HepG2 (cell line): Measurements from ENCODE around the gene SGPL1. TPM values are rescaled to one million over a fixed set of nuclear protein-coding genes. Genes with fewer than 3 reads are reported as not detected.

Source experiments
- ATAC-seq: fragments of 200-7000 bp; cut with Tn5 transposase; 3 replicates; pipeline ENCODE4 v1.9.1; 2020; ENCODE audit warnings: mild to moderate bottlenecking, moderate library complexity
- BruUV-seq: library from RNA; stranded (reverse); fragments of 400-500 nt; replicated peaks from 2 replicates; lab custom pipeline; 2021; lab: Mats Ljungman, UMichigan
- CTCF ChIA-PET: fragments of 300-600 bp; formaldehyde crosslinking; extraction: SDS; loops from one replicate; lab custom pipeline; 2021; ENCODE audit warnings: low total read pairs, inconsistent platforms, low intra/inter-chr PET ratio; lab: Yijun Ruan, JAX
- POLR2A ChIA-PET: fragments of 350-600 bp; sonication (Branson Sonifier 250); formaldehyde crosslinking; loops from one replicate; lab custom pipeline; 2020; ENCODE audit warnings: antibody characterized with exemption, inconsistent platforms; lab: Yijun Ruan, JAX
- DNase-seq: peaks from one replicate; pipeline ENCODE4 v3.0.0-alpha.2; 2015; ENCODE audit warnings: low spot score
- FAIRE-seq: peaks from 3 replicates; lab custom pipeline; 2011; peaks lifted over from hg19 to GRCh38; lab: Jason Lieb, UNC
- H2AFZ ChIP-seq: one replicate; pipeline ENCODE4 v1.6.1; 2011; ENCODE audit warnings: low read length, inconsistent platforms
- H3K27ac ChIP-seq: fragments of 300-600 bp; 3 replicates; pipeline ENCODE4 v1.8.0; 2011; ENCODE audit warnings: mixed run types, mild to moderate bottlenecking, mixed read lengths, low read length, inconsistent platforms; ENCODE audit not compliant: insufficient read depth; ENCODE audit errors: extremely low read length
- H3K27me3 ChIP-seq, 2 experiments: fragments of 200-600 bp in 1 of 2; 2 replicates in 1 of 2; 3 replicates in 1 of 2; pipeline versions ENCODE4 v1.6.0 to v1.8.0; 2011; ENCODE audit warnings: low read length in 2 of 2, mild to moderate bottlenecking in 2 of 2, moderate library complexity in 2 of 2, inconsistent platforms in 1 of 2; ENCODE audit not compliant: insufficient read depth in 2 of 2, control insufficient read depth in 1 of 2
- H3K36me3 ChIP-seq, 2 experiments: fragments of 200-600 bp in 1 of 2; replicated peaks in 1 of 2; 2 replicates in 1 of 2; 3 replicates in 1 of 2; pipeline versions ENCODE4 v1.5.1 to v1.8.0; 2011; ENCODE audit warnings: low read length in 2 of 2, inconsistent platforms in 1 of 2; ENCODE audit not compliant: insufficient read depth in 2 of 2, control insufficient read depth in 1 of 2
- H3K4me1 ChIP-seq: 2 replicates; pipeline ENCODE4 v1.5.1; 2012; ENCODE audit warnings: low read length, inconsistent platforms; ENCODE audit not compliant: insufficient read depth
- H3K4me2 ChIP-seq: 2 replicates; pipeline ENCODE4 v1.6.0; 2011; ENCODE audit warnings: low read depth, low read length, inconsistent platforms
- H3K4me3 ChIP-seq, 3 experiments: fragments of 200-600 bp in 1 of 3; sonication (generic), shearing (Covaris generic) in 1 of 3; replicated peaks in 1 of 3; 2 replicates each; pipeline ENCODE4 v1.5.1; 2011 to 2016; ENCODE audit warnings: low read length in 3 of 3, inconsistent platforms in 2 of 3, low read depth in 2 of 3, mild to moderate bottlenecking in 2 of 3, control low read depth in 1 of 3, mixed read lengths in 1 of 3; ENCODE audit not compliant: insufficient read depth in 1 of 3
- H3K79me2 ChIP-seq: one replicate; pipeline ENCODE4 v1.6.1; 2011; ENCODE audit warnings: low read length, inconsistent platforms; ENCODE audit not compliant: insufficient read depth
- H3K9ac ChIP-seq: 2 replicates; pipeline ENCODE4 v1.6.0; 2011; ENCODE audit warnings: mild to moderate bottlenecking, low read depth, low read length, inconsistent platforms; ENCODE audit not compliant: insufficient read depth
- H3K9me3 ChIP-seq: 2 replicates; pipeline ENCODE4 v1.5.1; 2012; ENCODE audit warnings: mild to moderate bottlenecking, low read length
- H4K20me1 ChIP-seq: 2 replicates; pipeline ENCODE4 v1.6.0; 2011; ENCODE audit warnings: inconsistent platforms, mild to moderate bottlenecking, low read length, moderate library complexity; ENCODE audit not compliant: insufficient read depth
- BATF2 ChIP-seq: sonication (generic); formaldehyde crosslinking; IDR thresholded peaks from 2 replicates; pipeline ENCODE4 v1.8.0; 2022; ENCODE audit warnings: mild to moderate bottlenecking, missing genetic modification reagents, moderate library complexity
- DNMT1 ChIP-seq: sonication (generic); formaldehyde crosslinking; IDR thresholded peaks from 2 replicates; pipeline ENCODE4 v1.5.1; 2020; ENCODE audit warnings: mild to moderate bottlenecking, missing genetic modification reagents
- ETV5 ChIP-seq: IDR thresholded peaks from 2 replicates; pipeline ENCODE4 v1.6.1; 2018; ENCODE audit warnings: missing biosample characterization, missing genetic modification reagents, inconsistent platforms, borderline replicate concordance
- FIP1L1 ChIP-seq: fragments of 200-400 bp; formaldehyde crosslinking; IDR thresholded peaks from 2 replicates; pipeline ENCODE4 v1.6.1; 2018; ENCODE audit warnings: low read depth, mild to moderate bottlenecking, low read length, moderate library complexity, borderline replicate concordance; ENCODE audit not compliant: insufficient read depth
- RCOR2 ChIP-seq: IDR thresholded peaks from 2 replicates; pipeline ENCODE4 v1.6.1; 2016; ENCODE audit warnings: missing biosample characterization, missing genetic modification reagents
- ZBED4 ChIP-seq: sonication (generic); formaldehyde crosslinking; IDR thresholded peaks from 2 replicates; pipeline ENCODE4 v1.4.0; 2020; ENCODE audit warnings: missing genetic modification reagents, borderline replicate concordance
- ZNF138 ChIP-seq: sonication (generic); formaldehyde crosslinking; IDR thresholded peaks from 2 replicates; pipeline ENCODE4 v1.5.0; 2020; ENCODE audit warnings: mild to moderate bottlenecking, low read depth, missing genetic modification reagents
- ZNF296 ChIP-seq: sonication (generic); formaldehyde crosslinking; conservative IDR thresholded peaks from 2 replicates; pipeline ENCODE4 v1.5.0; 2020; ENCODE audit warnings: mild to moderate bottlenecking, missing genetic modification reagents
- ZNF317 ChIP-seq: sonication (generic); formaldehyde crosslinking; IDR thresholded peaks from 2 replicates; pipeline ENCODE4 v1.5.0; 2020; ENCODE audit warnings: mild to moderate bottlenecking, missing genetic modification reagents
- ZNF746 ChIP-seq: sonication (generic); formaldehyde crosslinking; IDR thresholded peaks from 2 replicates; pipeline ENCODE4 v1.8.0; 2022; ENCODE audit warnings: mild to moderate bottlenecking, missing genetic modification reagents
- ZNF792 ChIP-seq: IDR thresholded peaks from 2 replicates; pipeline ENCODE4 v1.6.1; 2016
- WGBS: methylation state at CpG from one replicate; pipeline ENCODE4 v1.1.6; 2017; ENCODE audit warnings: low lambda C conversion rate; 5-methylcytosine and 5-hydroxymethylcytosine counted together
- in situ Hi-C: cut with HindIII; loops from 2 replicates; pipeline ENCODE4 v1.10.0; 2017; ENCODE audit warnings: low pct_unique_long_range_greater_than_20kb; ENCODE audit not compliant: extremely low pct_ligation_motif_present
- intact Hi-C: fragments of 100-400 bp; cut with micrococcal nuclease; formaldehyde crosslinking; loops from one replicate; pipeline ENCODE4 v1.10.0; 2022; ENCODE audit not compliant: unreplicated experiment
- polyA plus RNA-seq, 8 experiments: library from polyadenylated mRNA; depleted of rRNA in 3 of 8; stranded (reverse) in 7 of 8; unstranded in 1 of 8; fragments of >200 nt; fragmentation: Illumina TruSeq in 4 of 8; extraction: Trizol in 4 of 8; gene quantifications; 2 replicates each; pipeline versions ENCODE4 v1.2.1 to v1.2.3, GENCODE V29; 2011 to 2016; ENCODE audit warnings: low read depth in 4 of 8, missing spikeins in 1 of 8, mixed read lengths in 1 of 8; ENCODE audit not compliant: insufficient read depth in 1 of 8
- total RNA-seq, 5 experiments: library from RNA; depleted of rRNA; stranded (reverse); fragments of >200 nt; fragmentation: Illumina TruSeq; extraction: Trizol; gene quantifications; 2 replicates each; pipeline ENCODE4 v1.2.3, GENCODE V29; 2016; ENCODE audit warnings: low read depth in 1 of 5
- TF ChIP-seq, protein P1 (sequence below), 2 experiments: fragments of 450-650 bp in 1 of 2; sonication (generic) in 1 of 2; formaldehyde crosslinking in 1 of 2; IDR thresholded peaks; 2 replicates each; pipeline versions ENCODE4 v1.6.1 to v1.8.0; 2016 to 2022; ENCODE audit warnings: antibody characterized with exemption in 1 of 2, mild to moderate bottlenecking in 1 of 2, missing genetic modification reagents in 1 of 2

The SGPL1 gene
- total and polyA plus RNA-seq, 2 of the 13 experiments (the other 11 are each of a cell fraction or from before 2014, with no cell fraction given), result 17.6 to 25.0 TPM

DNA sequence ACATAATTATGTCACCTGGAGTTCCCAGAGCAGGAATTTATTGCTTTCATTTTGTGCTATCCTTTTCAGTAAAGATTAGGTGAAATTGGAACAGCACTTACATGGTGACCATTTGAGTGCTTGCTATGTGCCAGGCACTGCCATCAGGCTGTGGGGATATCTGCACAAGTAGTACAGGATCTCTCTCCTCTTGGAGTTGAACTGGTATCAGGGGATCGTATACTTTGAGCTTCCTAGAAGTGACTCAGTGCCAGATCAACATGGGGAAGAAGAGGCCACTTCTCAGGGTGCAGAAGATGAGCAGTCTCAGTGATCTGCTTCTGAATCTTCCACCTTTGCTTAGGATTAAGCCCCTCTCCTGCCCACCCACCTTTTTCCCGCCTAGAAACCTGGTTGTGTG lies 29.5 kb downstream of the SGPL1 start:
- no peak overlapping the region for H3K4me2 ChIP-seq
- H3K9me3 ChIP-seq, result no peaks in the 10 kb centered on the region
- H2AFZ ChIP-seq, result no peak overlapping the region
- ChIA-PET CTCF (no interaction called here), POLR2A (no interaction called here)
- ATAC-seq (no peak), FAIRE-seq (no peak), DNase-seq (no peak)
- H3K27ac ChIP-seq, result no peak overlapping the region
- BruUV-seq, result no TSS peak
- H4K20me1 ChIP-seq, result no peaks in the 10 kb centered on the region
- in situ Hi-C loops, result no loop called here
- peaks cover 6 to 23% of the 10 kb centered on the region in 2 experiments; a peak in 3 of 5 replicates for H3K36me3 ChIP-seq
- intact Hi-C loops, result no loop called here
- no peaks in the 10 kb centered on the region for H3K27me3 ChIP-seq
- WGBS, result 95% methylated on average over 1 of the region's 2 CpGs
- H3K4me1 ChIP-seq, result peaks cover 54% of the 10 kb centered on the region
- H3K9ac ChIP-seq, result no peak overlapping the region
- peaks cover under 1% of the 10 kb centered on the region for H3K79me2 ChIP-seq
- no peak overlapping the region for H3K4me3 ChIP-seq
- TF ChIP-seq BATF2 (no peak), ZBED4 (CRISPR knock-in tag) (no peak), ZNF792 (CRISPR knock-in tag) (no peak), ZNF296 (CRISPR knock-in tag) (no peak), ZNF317 (no peak), ZNF138 (CRISPR knock-in tag) (no peak), ZNF746 (no peak), FIP1L1 (no peak), DNMT1 (CRISPR knock-in tag) (no peak), RCOR2 (CRISPR knock-in tag) (no peak), ETV5 (CRISPR knock-in tag) (no peak)
- TF ChIP-seq, protein P1, sequence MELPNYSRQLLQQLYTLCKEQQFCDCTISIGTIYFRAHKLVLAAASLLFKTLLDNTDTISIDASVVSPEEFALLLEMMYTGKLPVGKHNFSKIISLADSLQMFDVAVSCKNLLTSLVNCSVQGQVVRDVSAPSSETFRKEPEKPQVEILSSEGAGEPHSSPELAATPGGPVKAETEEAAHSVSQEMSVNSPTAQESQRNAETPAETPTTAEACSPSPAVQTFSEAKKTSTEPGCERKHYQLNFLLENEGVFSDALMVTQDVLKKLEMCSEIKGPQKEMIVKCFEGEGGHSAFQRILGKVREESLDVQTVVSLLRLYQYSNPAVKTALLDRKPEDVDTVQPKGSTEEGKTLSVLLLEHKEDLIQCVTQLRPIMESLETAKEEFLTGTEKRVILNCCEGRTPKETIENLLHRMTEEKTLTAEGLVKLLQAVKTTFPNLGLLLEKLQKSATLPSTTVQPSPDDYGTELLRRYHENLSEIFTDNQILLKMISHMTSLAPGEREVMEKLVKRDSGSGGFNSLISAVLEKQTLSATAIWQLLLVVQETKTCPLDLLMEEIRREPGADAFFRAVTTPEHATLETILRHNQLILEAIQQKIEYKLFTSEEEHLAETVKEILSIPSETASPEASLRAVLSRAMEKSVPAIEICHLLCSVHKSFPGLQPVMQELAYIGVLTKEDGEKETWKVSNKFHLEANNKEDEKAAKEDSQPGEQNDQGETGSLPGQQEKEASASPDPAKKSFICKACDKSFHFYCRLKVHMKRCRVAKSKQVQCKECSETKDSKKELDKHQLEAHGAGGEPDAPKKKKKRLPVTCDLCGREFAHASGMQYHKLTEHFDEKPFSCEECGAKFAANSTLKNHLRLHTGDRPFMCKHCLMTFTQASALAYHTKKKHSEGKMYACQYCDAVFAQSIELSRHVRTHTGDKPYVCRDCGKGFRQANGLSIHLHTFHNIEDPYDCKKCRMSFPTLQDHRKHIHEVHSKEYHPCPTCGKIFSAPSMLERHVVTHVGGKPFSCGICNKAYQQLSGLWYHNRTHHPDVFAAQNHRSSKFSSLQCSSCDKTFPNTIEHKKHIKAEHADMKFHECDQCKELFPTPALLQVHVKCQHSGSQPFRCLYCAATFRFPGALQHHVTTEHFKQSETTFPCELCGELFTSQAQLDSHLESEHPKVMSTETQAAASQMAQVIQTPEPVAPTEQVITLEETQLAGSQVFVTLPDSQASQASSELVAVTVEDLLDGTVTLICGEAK (IDR thresholded peaks at IDR 0.05), result no peak
- TF ChIP-seq, protein P1 (CRISPR knock-in tag; IDR thresholded peaks at IDR 0.05), result no peak
